ENCODE results near the gene C11orf86.
"Not testable (repeated sequence)": the region's sequence is repeated elsewhere in the genome, so short reads cannot be mapped to it uniquely, and the experiment has no call there.

Gene C11orf86

DNA sequence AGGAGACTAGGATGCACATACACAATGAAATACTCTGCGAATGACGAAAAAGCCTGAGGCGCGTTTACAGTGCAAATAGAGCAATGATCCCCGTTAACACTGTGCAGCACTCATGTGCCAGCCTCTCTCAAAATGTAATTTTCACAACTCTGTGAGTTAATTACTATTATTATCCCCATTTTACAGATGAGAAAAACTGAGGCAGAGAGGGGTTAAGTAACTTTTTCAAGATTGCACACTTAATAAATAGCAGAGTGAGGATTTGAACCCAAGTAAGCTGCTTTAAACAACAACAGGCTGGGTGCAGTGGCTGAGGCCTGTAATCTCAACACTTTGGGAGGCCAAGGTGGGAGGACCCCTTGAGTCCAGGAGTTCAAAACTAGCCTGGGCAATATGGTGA is 26.2 kb downstream of the C11orf86 start:
- H3K4me1 ChIP-seq (ENCODE audit: insufficient read depth, low read length), result no peaks in the 10 kb centered on the region
- no peak overlapping the region for H3K9ac ChIP-seq (ENCODE audit: low read length)
- no peaks in the 10 kb centered on the region for H3K9me3 ChIP-seq (ENCODE audit: low read length)
- no peak overlapping the region for H3K27ac ChIP-seq (ENCODE audit: low read depth, low read length)
- peaks cover 0 to 4% of the 10 kb centered on the region in 2 donors for H3K27me3 ChIP-seq (ENCODE audit: control insufficient read depth in 1 of 2, insufficient read depth in 2 of 2, low read length in 2 of 2)
- no peaks in the 10 kb centered on the region for H3K36me3 ChIP-seq (ENCODE audit: insufficient read depth, low read length)
- H3K4me3 ChIP-seq (ENCODE audit: low read depth in 1 of 2, low read length in 2 of 2), result no peak overlapping the region

DNA sequence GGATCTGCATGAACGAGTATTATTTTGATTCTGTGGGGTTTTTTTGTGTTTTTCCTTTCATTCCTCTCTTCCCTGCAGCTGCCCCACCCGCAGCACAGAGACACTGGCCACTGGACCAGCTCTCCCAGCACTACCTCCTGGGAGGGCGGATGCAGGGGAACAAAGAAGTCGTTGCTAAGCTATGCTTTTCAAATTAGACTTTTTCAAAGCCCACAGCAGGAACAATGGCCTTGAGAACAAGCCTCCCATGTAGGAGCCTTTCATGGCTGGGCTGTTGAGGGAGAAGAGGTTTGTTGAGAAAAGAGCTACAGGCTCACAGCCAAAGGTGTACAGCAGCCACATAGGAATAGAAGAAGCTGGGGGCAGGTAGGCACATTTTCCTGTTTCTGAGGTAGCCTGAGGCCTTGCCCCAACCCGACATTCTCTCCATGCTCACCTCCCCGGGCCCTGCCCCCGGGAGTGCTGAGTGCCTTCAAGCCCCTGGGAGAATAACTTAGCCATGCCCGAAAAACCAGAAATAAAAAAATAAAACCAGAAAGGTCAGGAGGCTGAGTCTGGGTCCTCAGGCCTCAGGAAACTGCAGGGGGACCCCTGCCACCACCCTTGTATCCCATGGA is 27.3 kb downstream of the C11orf86 start:
- Histone ChIP-seq H3K27ac (ENCODE audit: low read depth, low read length) (no peak overlapping the region), H3K4me3 (ENCODE audit: low read depth in 1 of 2, low read length in 2 of 2) (no peak overlapping the region), H3K27me3 (ENCODE audit: control insufficient read depth in 1 of 2, insufficient read depth in 2 of 2, low read length in 2 of 2) (no peaks in the 10 kb centered on the region), H3K36me3 (ENCODE audit: insufficient read depth, low read length) (no peaks in the 10 kb centered on the region), H3K4me1 (ENCODE audit: insufficient read depth, low read length) (no peaks in the 10 kb centered on the region), H3K9ac (ENCODE audit: low read length) (no peak overlapping the region), H3K9me3 (ENCODE audit: low read length) (no peaks in the 10 kb centered on the region)

DNA sequence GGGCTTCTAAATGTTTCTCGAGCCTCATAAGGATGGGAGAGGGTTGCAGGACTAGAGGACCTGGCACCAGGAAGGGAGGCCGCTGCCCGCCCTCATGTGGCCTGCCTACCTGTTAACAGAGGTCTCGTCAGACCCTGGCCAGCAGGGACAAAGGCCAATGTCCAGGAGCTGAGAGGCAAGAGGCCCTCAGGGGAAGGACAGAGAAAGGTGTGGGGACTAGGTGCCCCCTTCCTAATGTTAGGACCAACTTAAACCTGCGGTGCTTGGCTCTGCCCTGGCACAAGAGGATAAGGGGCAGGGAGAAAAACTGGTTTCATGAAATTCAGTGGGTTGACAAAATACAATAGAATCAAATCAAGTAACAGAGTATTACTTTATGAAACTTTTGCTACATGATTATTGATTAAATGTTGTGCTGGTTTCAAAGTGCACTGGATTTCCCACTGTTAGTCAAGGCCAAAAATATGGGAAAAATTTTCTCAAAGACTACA is 27.9 kb downstream of the C11orf86 start:
- no peak overlapping the region for H3K9ac ChIP-seq (ENCODE audit: low read length)
- no peaks in the 10 kb centered on the region for H3K27me3 ChIP-seq (ENCODE audit: control insufficient read depth in 1 of 2, insufficient read depth in 2 of 2, low read length in 2 of 2)
- H3K27ac ChIP-seq (ENCODE audit: low read depth, low read length), result no peak overlapping the region
- H3K9me3 ChIP-seq (ENCODE audit: low read length), result no peaks in the 10 kb centered on the region
- H3K36me3 ChIP-seq (ENCODE audit: insufficient read depth, low read length), result no peaks in the 10 kb centered on the region
- H3K4me1 ChIP-seq (ENCODE audit: insufficient read depth, low read length), result no peaks in the 10 kb centered on the region
- H3K4me3 ChIP-seq (ENCODE audit: low read depth in 1 of 2, low read length in 2 of 2), result no peak overlapping the region

DNA sequence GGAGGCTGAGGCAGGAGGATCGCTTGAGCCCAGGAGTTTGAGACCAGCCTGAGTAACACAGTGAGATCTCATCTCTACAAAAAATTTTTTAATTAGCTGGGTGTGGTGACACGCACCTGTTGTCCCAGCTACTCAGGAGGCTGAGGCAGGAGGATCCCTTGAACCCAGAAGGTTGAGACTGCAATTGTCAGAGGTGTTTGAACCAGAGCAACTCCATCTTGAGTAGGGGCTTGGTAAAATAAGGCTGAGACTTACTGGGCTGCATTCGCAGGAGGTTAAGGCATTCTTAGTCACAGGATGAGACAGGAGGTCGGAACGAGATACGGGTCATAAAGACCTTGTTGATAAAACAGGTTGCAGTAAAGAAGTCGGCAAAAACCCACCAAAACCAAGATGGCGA is 30.1 kb downstream of the C11orf86 start:
- H3K4me3 ChIP-seq (ENCODE audit: low read depth in 1 of 2, low read length in 2 of 2); H3K9me3 ChIP-seq (ENCODE audit: low read length); H3K27ac ChIP-seq (ENCODE audit: low read depth, low read length); H3K36me3 ChIP-seq (ENCODE audit: insufficient read depth, low read length); H3K27me3 ChIP-seq (ENCODE audit: control insufficient read depth in 1 of 2, insufficient read depth in 2 of 2, low read length in 2 of 2); H3K9ac ChIP-seq (ENCODE audit: low read length); H3K4me1 ChIP-seq (ENCODE audit: insufficient read depth, low read length): not testable (repeated sequence)

DNA sequence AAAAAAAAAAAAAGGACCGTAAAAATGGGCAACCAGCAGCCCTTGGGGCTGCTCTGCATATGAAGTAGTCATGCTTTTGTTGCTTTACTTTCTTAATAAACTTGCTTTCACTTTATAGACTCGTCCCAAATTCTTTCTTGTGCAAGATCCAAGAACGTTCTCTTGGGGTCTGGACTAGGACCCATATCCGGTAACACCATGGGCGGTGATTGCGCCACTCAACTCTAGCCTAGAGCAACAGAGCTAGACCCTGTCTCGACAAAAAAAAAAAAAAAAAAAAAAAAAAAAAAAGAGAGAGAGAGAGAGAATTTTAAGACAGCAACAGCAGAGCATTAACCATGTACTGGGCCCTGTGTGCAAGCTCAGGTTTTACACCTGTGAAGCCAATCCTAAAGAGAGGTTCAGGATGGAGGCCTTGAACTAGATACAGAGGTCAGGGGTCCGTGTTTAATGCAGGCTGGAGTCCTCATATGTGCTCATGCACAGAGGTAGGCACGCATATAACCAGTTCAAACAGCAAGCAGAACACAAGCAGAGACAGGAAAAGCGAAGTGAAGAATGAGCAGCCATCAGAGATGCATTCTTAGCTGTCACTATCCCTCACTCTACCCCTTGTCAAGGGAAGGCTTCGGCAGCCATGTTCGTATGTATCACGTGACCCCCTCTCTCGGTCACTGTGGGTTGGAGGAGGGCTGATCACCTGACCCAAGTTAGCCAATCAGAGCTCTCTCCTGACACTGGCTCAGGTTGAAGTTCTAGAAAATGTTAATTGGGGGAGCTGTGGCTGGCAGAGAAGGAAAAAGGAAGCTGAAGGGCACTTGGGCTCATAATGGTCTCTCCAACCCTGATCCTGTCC is 31.2 kb downstream of the C11orf86 start:
- H3K27ac ChIP-seq (ENCODE audit: low read depth, low read length), result no peak overlapping the region
- no peaks in the 10 kb centered on the region for H3K4me1 ChIP-seq (ENCODE audit: insufficient read depth, low read length)
- H3K4me3 ChIP-seq (ENCODE audit: low read depth in 1 of 2, low read length in 2 of 2), result no peak overlapping the region

DNA sequence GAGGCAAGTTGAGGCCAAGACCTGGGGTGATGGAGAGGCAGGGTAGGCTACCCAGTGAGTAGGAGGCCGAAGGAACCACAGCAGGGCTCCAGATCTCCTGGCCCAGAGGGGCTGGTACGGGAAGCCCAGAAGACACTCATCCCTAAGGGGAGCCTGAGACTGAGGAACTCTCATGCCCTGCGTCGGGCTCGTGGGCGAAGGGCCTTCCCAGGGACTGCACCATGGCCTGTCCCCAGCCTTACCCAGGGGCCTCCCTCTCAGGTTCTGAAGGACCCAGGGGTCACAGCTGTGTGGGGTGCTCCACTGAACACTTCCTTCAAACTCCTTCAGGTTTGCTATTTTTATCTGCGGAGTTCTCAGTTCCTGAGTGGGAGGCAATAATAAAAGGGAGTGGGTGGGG is 32.0 kb downstream of the C11orf86 start:
- Histone ChIP-seq H3K9me3 (ENCODE audit: low read length) (no peaks in the 10 kb centered on the region), H3K4me3 (ENCODE audit: low read depth in 1 of 2, low read length in 2 of 2) (no peak overlapping the region), H3K27ac (ENCODE audit: low read depth, low read length) (no peak overlapping the region), H3K4me1 (ENCODE audit: insufficient read depth, low read length) (no peaks in the 10 kb centered on the region), H3K27me3 (ENCODE audit: control insufficient read depth in 1 of 2, insufficient read depth in 2 of 2, low read length in 2 of 2) (no peaks in the 10 kb centered on the region), H3K9ac (ENCODE audit: low read length) (no peak overlapping the region), H3K36me3 (ENCODE audit: insufficient read depth, low read length) (no peaks in the 10 kb centered on the region)

More for the DNA sequence above, 31.2 kb downstream of the C11orf86 start:
- Histone ChIP-seq H3K9ac (ENCODE audit: low read length) (no peak overlapping the region), H3K36me3 (ENCODE audit: insufficient read depth, low read length) (no peaks in the 10 kb centered on the region), H3K27me3 (ENCODE audit: control insufficient read depth in 1 of 2, insufficient read depth in 2 of 2, low read length in 2 of 2) (no peaks in the 10 kb centered on the region), H3K9me3 (ENCODE audit: low read length) (no peaks in the 10 kb centered on the region)

DNA sequence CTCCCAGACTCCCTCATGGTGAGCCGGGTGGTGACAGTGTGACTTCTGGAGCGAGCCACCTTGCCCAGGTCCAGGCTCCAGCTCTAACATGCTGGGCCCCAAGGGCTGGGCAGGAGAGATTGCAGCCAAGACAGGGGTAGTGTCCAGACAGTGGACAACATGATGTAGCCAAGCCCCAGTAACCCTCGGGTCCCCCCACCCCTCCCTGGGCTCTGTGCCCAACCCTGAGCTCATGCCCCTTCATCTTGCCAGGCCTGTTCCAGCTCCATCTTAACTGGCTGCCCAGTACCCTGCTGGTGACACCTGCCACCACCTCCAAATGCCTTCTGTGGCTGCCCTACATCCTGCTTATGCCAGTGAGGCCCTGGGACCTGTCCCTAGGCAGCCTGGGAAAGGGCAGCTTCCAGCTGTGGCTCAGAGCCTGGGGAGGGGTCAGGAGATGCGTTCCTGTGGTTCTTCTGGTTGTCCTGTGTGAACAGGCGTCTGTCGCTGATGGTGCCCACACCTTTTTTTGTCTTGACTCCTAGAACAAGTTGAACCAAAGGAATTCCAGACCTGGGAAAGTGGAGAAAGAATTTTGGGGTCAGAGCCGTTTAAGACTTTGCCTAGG is 35.3 kb downstream of the C11orf86 start:
- no peaks in the 10 kb centered on the region for H3K27me3 ChIP-seq (ENCODE audit: control insufficient read depth in 1 of 2, insufficient read depth in 2 of 2, low read length in 2 of 2)
- H3K36me3 ChIP-seq (ENCODE audit: insufficient read depth, low read length), result no peaks in the 10 kb centered on the region
- no peak overlapping the region for H3K4me3 ChIP-seq (ENCODE audit: low read depth in 1 of 2, low read length in 2 of 2)
- H3K9me3 ChIP-seq (ENCODE audit: low read length), result no peaks in the 10 kb centered on the region
- H3K9ac ChIP-seq (ENCODE audit: low read length), result no peak overlapping the region
- no peaks in the 10 kb centered on the region for H3K4me1 ChIP-seq (ENCODE audit: insufficient read depth, low read length)
- no peak overlapping the region for H3K27ac ChIP-seq (ENCODE audit: low read depth, low read length)

DNA sequence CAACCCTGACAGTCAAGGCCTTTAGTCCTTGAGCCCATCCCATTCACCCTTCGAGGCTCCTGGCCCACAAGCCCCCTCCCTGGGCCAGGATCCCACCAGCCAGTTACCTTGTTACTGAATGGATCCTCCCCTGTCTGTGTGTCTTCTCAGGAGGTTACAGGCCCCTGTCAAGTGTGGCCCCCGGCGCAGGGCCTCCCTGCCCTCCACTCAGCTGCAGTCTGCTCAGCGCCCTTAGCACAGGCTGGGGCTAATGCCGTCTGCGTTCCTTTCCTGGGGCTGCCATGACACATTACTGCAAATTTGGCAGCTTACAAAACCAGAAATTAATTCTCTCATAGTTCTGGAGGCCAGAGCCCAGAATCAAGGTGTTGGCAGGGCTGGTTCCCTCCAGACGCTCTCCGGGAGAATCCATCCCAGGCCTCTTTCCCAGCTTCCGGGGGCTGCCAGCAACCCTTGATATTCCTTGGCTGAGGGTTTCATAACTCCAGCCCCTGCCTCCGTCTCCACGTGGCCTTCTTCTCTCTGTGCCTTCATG is 38.5 kb downstream of the C11orf86 start:
- no peaks in the 10 kb centered on the region for H3K27me3 ChIP-seq (ENCODE audit: control insufficient read depth in 1 of 2, insufficient read depth in 2 of 2, low read length in 2 of 2)
- H3K9me3 ChIP-seq (ENCODE audit: low read length), result no peaks in the 10 kb centered on the region
- H3K4me3 ChIP-seq (ENCODE audit: low read depth in 1 of 2, low read length in 2 of 2), result no peak overlapping the region
- H3K27ac ChIP-seq (ENCODE audit: low read depth, low read length), result no peak overlapping the region
- no peak overlapping the region for H3K9ac ChIP-seq (ENCODE audit: low read length)
- H3K4me1 ChIP-seq (ENCODE audit: insufficient read depth, low read length), result no peaks in the 10 kb centered on the region
- no peaks in the 10 kb centered on the region for H3K36me3 ChIP-seq (ENCODE audit: insufficient read depth, low read length)

DNA sequence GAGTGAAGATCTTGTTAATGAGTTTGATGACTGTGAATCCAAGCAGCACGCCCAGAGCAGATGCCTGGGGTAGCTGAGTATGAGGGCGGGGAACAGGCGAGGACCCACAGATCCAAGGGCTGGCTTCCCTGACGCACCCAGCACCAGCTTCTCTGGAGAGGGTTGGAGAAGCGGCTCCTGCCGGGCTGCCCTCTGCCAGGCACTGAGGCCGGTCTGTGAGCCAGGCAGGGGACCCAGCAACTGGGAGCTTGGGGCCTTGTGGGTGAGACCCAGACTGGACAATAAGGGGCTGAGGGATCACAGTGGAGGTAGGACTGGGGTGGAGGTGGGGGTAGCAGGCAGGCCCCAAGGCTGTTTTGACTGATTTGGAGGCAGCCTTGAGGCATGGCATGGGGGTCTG is 39.2 kb downstream of the C11orf86 start:
- no peak overlapping the region for H3K4me3 ChIP-seq (ENCODE audit: low read depth in 1 of 2, low read length in 2 of 2)
- H3K36me3 ChIP-seq (ENCODE audit: insufficient read depth, low read length), result no peaks in the 10 kb centered on the region
- H3K9ac ChIP-seq (ENCODE audit: low read length), result no peak overlapping the region
- no peaks in the 10 kb centered on the region for H3K4me1 ChIP-seq (ENCODE audit: insufficient read depth, low read length)
- H3K27me3 ChIP-seq (ENCODE audit: control insufficient read depth in 1 of 2, insufficient read depth in 2 of 2, low read length in 2 of 2), result no peaks in the 10 kb centered on the region
- H3K9me3 ChIP-seq (ENCODE audit: low read length), result no peaks in the 10 kb centered on the region
- H3K27ac ChIP-seq (ENCODE audit: low read depth, low read length), result no peak overlapping the region

DNA sequence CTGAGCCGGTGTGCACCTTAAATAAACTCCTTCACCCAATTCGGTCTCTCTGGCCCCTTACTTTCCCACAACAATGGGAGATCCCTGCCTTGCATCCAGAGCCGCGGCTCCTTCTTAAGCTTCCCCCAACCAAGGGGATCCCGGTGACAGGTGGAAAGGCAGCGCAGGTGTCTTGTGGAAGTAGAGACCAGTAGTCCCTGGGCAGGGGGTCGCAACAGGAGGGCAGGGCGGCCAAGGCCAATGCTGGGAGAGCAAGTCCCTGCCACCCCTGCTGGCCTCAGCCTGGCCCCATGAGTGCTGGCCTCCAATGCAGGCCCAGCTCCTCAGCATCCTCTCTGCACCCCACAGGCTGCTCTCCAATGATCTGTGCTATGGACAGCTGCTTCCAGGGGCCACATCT is 39.9 kb downstream of the C11orf86 start:
- H3K36me3 ChIP-seq (ENCODE audit: insufficient read depth, low read length), result no peaks in the 10 kb centered on the region
- no peak overlapping the region for H3K9ac ChIP-seq (ENCODE audit: low read length)
- no peak overlapping the region for H3K27ac ChIP-seq (ENCODE audit: low read depth, low read length)
- no peaks in the 10 kb centered on the region for H3K9me3 ChIP-seq (ENCODE audit: low read length)
- no peaks in the 10 kb centered on the region for H3K4me1 ChIP-seq (ENCODE audit: insufficient read depth, low read length)
- H3K27me3 ChIP-seq (ENCODE audit: control insufficient read depth in 1 of 2, insufficient read depth in 2 of 2, low read length in 2 of 2), result no peaks in the 10 kb centered on the region
- H3K4me3 ChIP-seq (ENCODE audit: low read depth in 1 of 2, low read length in 2 of 2), result no peak overlapping the region

DNA sequence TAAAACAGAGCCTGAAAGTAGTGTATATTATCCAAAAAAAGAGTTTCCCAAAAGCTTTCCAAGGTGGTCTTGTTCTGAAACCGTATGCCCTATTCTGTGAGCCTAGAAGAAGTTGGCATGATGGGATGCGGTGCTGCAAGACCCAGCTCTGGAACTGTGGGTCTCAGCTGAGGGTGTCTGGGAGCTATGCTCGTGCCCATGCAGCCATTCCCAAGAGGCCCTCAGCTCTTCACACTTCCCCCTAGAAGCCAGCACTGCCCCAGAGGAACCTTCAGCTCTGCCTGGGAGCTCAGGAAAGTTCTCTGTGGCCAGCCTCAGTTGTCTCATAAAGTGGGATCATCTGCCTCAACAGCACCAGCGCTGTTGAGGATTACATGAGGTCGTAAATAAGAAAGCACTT is 41.4 kb downstream of the C11orf86 start:
- Histone ChIP-seq H3K4me3 (ENCODE audit: low read depth in 1 of 2, low read length in 2 of 2) (no peak overlapping the region), H3K27me3 (ENCODE audit: control insufficient read depth in 1 of 2, insufficient read depth in 2 of 2, low read length in 2 of 2) (no peaks in the 10 kb centered on the region), H3K36me3 (ENCODE audit: insufficient read depth, low read length) (no peaks in the 10 kb centered on the region), H3K9ac (ENCODE audit: low read length) (no peak overlapping the region), H3K27ac (ENCODE audit: low read depth, low read length) (no peak overlapping the region), H3K4me1 (ENCODE audit: insufficient read depth, low read length) (no peaks in the 10 kb centered on the region), H3K9me3 (ENCODE audit: low read length) (no peaks in the 10 kb centered on the region)
